Measurements from ENCODE around the gene SYT8.

SYT8 gene

DNA sequence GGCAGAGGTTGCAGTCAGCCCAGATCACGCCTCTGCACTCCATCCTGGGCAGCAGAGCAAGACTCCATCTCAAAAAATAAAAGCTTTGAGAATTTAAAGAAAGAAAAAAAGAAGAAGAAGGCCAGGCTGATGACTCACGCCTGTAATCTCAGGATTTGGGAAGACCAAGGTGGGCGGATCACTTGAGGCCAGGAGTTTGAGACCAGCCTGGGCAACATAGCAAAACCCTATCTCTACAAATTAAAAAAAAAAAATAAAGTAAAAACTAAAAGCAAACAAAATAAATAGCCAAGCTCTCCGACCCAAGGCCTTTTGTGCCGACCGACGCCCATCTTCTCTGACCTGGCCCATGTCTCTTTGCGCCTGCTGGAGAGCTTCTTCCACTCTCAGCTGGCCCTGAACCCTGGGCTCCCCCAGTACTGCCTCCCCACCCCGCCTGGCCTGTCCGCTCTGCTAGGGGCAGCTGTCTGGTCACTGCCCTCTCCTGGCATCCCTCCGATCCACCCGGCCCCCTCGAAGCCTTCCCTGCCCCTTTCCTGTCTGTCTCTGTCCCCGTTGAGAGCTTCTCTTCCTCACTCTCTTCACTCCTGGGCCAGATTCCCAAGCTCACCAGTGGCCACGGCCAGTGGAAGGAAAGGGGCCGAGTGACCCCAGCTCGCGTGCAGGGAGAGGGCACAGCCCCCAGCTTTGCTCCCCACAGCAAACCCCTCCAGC lies 13.3 kb downstream of the SYT8 start:
- no peak overlapping the region for H3K27ac ChIP-seq
- H3K4me3 ChIP-seq = no peak overlapping the region
- DNase-seq (ENCODE audit: low spot score) = no peak
- TF ChIP-seq, protein P1, sequence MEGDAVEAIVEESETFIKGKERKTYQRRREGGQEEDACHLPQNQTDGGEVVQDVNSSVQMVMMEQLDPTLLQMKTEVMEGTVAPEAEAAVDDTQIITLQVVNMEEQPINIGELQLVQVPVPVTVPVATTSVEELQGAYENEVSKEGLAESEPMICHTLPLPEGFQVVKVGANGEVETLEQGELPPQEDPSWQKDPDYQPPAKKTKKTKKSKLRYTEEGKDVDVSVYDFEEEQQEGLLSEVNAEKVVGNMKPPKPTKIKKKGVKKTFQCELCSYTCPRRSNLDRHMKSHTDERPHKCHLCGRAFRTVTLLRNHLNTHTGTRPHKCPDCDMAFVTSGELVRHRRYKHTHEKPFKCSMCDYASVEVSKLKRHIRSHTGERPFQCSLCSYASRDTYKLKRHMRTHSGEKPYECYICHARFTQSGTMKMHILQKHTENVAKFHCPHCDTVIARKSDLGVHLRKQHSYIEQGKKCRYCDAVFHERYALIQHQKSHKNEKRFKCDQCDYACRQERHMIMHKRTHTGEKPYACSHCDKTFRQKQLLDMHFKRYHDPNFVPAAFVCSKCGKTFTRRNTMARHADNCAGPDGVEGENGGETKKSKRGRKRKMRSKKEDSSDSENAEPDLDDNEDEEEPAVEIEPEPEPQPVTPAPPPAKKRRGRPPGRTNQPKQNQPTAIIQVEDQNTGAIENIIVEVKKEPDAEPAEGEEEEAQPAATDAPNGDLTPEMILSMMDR (IDR thresholded peaks at IDR 0.05) = no peak

DNA sequence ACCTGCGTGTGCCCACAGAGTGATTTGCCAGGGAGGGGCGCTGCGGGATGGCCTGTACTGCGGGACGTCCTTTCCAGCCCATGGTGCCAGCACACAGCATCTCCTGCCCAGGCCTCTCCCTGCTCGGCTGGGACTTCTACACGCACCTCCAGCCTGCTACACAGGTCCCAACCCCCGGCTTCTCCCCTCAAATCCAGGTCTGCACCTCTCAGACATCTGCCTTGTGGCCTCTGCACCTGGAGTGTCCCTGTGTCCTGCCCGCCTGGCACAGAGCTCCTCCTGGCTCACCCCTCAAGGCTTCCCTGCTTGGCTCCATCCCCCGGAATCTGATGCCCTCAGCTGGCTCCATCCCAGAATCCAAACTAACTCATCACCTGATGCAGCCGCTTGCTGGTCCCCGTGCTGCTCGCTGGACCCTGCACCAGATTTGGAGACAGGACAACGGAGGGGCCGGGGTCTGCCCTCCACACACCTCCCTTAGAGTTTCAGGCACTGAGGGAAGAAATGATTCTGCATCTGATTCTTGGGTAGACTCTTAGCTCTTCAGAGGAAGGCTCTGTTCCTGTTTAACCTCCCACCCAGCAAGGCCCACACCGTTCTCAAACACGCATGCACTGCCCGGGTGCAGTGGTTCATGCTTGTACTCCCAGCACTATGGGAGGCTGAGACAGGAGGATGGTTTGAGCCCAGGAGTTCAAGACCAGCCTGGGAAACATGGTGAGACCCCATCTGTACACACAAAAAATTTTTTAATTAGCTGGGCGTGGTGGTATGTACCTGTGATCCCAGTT lies 14.0 kb downstream of the SYT8 start:
- Histone ChIP-seq H3K27ac (no peak overlapping the region), H3K4me3 (no peak overlapping the region)
- TF ChIP-seq, protein P1 (IDR thresholded peaks at IDR 0.05) = no peak
- no peak for DNase-seq (ENCODE audit: low spot score)

DNA sequence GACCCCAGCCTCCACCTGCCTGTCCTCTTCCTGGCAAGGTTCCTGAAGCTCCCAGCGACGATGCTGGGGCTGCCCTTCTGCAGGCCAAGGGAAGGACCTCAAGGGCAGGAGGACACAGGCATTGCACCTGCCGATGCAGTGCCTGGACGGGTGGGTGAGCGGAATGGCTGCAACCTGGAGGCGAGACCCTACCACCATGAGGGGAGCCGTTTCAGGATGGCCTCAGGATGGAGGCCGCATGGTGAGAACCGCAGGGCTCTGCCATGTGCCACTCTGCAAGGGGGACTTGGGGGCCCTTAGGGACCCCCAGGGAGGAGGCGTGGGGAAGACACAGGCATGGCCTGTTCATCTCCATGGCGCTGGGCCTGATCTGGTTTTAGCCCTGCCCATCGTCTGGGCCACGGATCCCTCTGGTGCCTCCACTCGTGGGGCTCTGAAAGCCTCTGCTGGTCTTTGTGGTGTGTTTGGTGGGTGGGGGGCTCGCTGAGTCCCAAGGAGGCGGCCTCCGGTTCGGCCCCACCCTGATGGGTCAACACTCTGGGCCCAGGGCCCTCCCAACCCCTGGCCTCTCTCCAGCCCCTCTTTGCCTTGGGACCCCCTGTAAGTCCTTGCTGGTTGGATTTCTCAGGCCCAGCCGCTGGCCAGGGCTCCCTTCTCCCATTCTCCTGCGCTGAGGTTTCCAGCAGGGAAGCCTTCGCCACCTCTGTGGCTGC lies 16.8 kb downstream of the SYT8 start:
- DNase-seq (ENCODE audit: low spot score) = no peak
- peak overlapping the region in 1 of 2 donors; percentile 7 for H3K27ac ChIP-seq
- TF ChIP-seq, protein P1 (IDR thresholded peaks at IDR 0.05) = no peak
- H3K4me3 ChIP-seq = no peak overlapping the region

DNA sequence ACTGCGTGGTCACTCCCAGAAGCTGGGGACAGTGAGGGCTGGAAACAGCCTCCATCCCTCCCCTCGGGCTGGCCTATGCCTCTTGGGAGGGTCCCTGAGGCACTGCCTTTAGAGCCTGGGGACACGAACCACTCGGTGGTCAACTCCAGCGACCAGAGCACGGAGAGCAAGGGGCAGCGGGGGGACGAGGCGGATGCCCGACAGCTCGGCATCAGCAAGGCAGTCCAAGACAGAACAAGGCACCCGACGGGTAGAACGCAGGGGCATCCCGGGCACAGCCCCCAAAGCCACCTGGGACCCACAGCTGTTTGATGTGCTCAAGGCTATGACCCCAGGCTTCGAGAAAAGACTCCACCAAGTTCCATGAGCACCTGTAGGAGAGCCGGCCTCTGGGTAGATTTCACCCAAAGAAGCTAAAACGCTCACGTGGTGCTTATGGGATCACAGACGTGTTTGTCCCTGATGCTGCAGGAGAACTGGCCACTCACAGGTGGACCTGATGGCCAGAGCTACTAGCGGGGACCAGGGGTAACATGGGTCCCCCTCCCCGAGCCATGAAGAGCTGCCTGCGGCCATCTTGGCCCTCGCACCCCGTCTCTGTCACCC lies 17.6 kb downstream of the SYT8 start:
- Histone ChIP-seq H3K4me3 (no peak overlapping the region), H3K27ac (no peak overlapping the region)
- DNase-seq (ENCODE audit: low spot score) = no peak
- TF ChIP-seq, protein P1 (IDR thresholded peaks at IDR 0.05) = no peak

DNA sequence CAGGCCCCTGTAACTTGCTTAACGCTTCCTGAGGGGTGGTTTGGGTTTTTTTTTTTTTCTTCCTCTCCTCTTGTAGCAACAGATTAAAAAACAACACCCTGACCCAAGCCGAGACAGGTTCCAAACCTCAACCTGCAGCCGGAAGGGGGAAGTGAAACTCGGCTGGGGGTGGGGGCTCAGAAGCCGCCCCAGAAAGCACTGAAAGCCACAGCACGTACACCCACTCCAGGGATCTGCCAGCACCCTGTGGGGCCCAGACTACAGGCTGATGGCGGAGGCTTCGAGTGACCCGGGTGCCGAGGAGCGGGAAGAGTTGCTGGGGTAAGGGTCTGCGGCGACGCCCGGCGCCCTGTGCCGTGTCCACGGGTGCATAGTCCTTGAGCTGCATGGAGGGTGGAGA lies 18.1 kb downstream of the SYT8 start, which contains the start of gene LSP1:
LSP1 (plus strand) TSS at position 208 of the 400 bp plus-strand sequence; CDS start at position 269, 61 bp downstream.
- TF ChIP-seq, protein P1 (IDR thresholded peaks at IDR 0.05) = no peak
- no peak for DNase-seq (ENCODE audit: low spot score)
- H3K27ac ChIP-seq = peak within 1 kb of the TSS in 1 of 2 donors; percentile 4
- peak within 1 kb of the TSS; percentile 48 for H3K4me3 ChIP-seq

DNA sequence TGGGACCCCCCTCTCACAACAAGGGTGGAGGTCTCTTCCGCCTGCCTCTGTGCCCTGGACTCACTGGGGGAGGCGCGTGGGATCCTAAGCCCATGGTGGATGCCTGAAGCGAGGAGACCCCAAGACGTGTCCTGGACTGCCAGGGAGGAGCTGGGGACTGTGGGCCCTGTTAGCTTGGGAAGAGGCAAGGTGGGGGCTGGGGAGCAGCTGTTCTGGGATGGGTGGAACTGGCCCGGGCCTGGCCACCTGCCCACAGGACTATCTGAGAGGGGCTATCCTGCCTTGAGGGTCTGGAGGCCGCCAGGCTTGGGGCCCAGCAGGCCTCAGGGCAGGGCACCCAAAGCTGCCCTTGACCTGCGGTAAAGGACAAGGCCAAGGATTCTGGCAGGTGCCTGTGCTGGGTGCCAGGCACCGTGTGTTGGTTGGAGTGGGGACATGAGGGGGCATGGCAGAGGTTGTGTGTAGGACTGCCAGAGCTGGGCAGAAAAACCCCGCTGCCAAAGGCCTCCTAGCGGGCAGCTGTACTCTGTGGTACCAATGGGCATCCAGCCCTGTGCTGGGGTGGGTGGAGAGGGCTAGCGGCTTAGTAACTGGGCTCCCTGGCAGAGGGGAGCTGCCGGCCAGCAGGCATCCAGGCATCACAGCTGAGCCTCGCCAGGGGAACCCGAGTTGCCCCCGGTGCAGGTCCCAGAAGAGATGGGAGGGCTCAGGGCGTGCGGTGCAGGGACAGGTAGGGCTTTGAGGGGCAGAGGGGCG lies 18.8 kb downstream of the SYT8 start:
- Histone ChIP-seq H3K4me3 (peak overlapping the region; percentile 48), H3K27ac (peak overlapping the region in 1 of 2 donors; percentile 4)
- DNase-seq (ENCODE audit: low spot score) = no peak
- TF ChIP-seq, protein P1 (IDR thresholded peaks at IDR 0.05) = no peak
